Omental fat pad (tissue), 4 donors: ENCODE results near the gene TMEM221. TPM values are rescaled to one million over a fixed set of nuclear protein-coding genes. Genes with fewer than 3 reads are reported as not detected.

Experiments used
- ATAC-seq: fragments of 150-250 bp; one replicate; pipeline ENCODE4 v1.9.1; 2016; ENCODE audit warnings: mild to moderate bottlenecking, moderate library complexity; ENCODE audit not compliant: low FRiP score
- DNase-seq: peaks from one replicate; pipeline ENCODE4 v3.0.0-alpha.2; 2019; ENCODE audit warnings: low spot score
- total RNA-seq, 4 donors: library from RNA; depleted of rRNA; stranded (reverse); fragments of >200 nt; gene quantifications; one replicate each; pipeline ENCODE4 v1.1.0, GENCODE V29; 2016
- TF ChIP-seq, protein P1 (sequence below), 3 donors: fragments of 450-650 bp; IDR thresholded peaks; one replicate each; pipeline ENCODE4 v1.5.1; 2016 to 2017; ENCODE audit warnings: antibody characterized with exemption in 3 of 3, mild to moderate bottlenecking in 3 of 3, moderate library complexity in 2 of 3

Gene TMEM221
- total RNA-seq, 4 donors from 2014 or later: 0.38 to 1.9 (median 0.46) TPM; not detected in 1

DNA sequence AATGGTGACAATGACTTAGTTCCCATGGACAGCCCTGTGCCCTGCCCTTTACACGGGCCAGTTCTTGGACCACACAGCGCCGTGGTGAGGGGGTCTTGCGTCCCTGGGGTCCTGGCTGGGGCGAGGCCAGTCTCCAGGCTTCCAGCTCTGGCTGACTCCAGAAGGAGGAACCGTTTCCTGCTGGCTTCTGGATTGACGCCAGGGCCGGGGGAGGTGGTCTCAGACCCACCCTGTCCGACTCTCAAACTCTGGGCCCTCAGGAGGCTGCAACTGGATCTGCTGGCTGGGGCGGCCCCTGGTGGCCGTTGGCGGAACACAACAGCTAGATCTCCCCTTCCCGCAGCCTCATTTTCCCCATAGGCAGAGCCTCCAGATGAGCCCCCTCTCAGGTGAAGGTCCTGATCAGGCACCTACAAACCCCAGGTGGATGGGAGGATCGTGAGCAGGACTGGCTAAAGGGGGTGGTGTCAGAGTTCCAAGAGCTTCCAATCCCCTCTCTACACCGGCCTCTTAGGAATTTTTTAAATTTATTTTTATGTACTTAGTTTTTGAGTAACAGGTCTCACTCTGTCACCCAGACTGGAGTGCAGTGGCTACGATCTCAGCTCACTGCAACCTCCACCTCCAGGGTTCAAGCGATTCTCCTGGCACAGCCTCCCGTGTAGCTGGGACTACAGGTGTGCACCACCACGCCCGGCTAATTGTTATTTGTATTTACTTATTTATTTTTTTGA lies 62.4 kb downstream of the TMEM221 start:
- ATAC-seq (no peak), DNase-seq (peak; percentile 70)
- TF ChIP-seq, protein P1, sequence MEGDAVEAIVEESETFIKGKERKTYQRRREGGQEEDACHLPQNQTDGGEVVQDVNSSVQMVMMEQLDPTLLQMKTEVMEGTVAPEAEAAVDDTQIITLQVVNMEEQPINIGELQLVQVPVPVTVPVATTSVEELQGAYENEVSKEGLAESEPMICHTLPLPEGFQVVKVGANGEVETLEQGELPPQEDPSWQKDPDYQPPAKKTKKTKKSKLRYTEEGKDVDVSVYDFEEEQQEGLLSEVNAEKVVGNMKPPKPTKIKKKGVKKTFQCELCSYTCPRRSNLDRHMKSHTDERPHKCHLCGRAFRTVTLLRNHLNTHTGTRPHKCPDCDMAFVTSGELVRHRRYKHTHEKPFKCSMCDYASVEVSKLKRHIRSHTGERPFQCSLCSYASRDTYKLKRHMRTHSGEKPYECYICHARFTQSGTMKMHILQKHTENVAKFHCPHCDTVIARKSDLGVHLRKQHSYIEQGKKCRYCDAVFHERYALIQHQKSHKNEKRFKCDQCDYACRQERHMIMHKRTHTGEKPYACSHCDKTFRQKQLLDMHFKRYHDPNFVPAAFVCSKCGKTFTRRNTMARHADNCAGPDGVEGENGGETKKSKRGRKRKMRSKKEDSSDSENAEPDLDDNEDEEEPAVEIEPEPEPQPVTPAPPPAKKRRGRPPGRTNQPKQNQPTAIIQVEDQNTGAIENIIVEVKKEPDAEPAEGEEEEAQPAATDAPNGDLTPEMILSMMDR (IDR thresholded peaks at IDR 0.05): peak in 1 of 3 donors; percentile 29

Other genes starting within 250 kb of the TMEM221 start
- 10 to 100 TPM; 14.5 to 22.3 (median 20.7) TPM for gene USE1, start 233.3 kb downstream of the TMEM221 start, total RNA-seq
- gene OCEL1, start 222.4 kb downstream of the TMEM221 start, total RNA-seq: 10 to 100 TPM in 1 of 4 donors, 1 to 10 TPM in 3; 6.7 to 17.7 (median 9.3) TPM
- gene NR2F6, start 202.7 kb downstream of the TMEM221 start, total RNA-seq: 10 to 100 TPM; 16.9 to 45.4 (median 29.8) TPM
- 10 to 100 TPM in 1 of 4 donors, 1 to 10 TPM in 3; 2.4 to 43.3 (median 5.8) TPM for gene USHBP1, start 183.9 kb downstream of the TMEM221 start, total RNA-seq
- gene BABAM1, start 181.2 kb downstream of the TMEM221 start, total RNA-seq: 10 to 100 TPM; 46.0 to 62.1 (median 59.1) TPM
- under 1 TPM; 0.47 to 0.82 (median 0.52) TPM for gene ANKLE1, start 166.8 kb downstream of the TMEM221 start, total RNA-seq
- 10 to 100 TPM in 2 of 4 donors, 1 to 10 TPM in 2; 6.1 to 13.2 (median 11.1) TPM for gene ABHD8, start 145.2 kb downstream of the TMEM221 start, total RNA-seq
- gene MRPL34, start 142.8 kb downstream of the TMEM221 start, total RNA-seq: 100 to 1,000 TPM in 3 of 4 donors, 10 to 100 TPM in 1; 87.9 to 134 (median 119) TPM
- gene DDA1, start 139.1 kb downstream of the TMEM221 start, total RNA-seq: 10 to 100 TPM in 3 of 4 donors, 1 to 10 TPM in 1; 4.6 to 44.4 (median 23.8) TPM
- 1 to 10 TPM; 5.5 to 6.1 (median 5.8) TPM for gene ANO8, start 113.8 kb downstream of the TMEM221 start, total RNA-seq
- gene GTPBP3, start 111.1 kb downstream of the TMEM221 start, total RNA-seq: 10 to 100 TPM in 2 of 4 donors, 1 to 10 TPM in 2; 7.2 to 36.4 (median 12.0) TPM
- gene PLVAP, start 71.3 kb downstream of the TMEM221 start, total RNA-seq: 100 to 1,000 TPM in 2 of 4 donors, 10 to 100 TPM in 2; 39.7 to 139 (median 114) TPM
- gene CCDC194, start 54.5 kb downstream of the TMEM221 start, total RNA-seq: 1 to 10 TPM in 1 of 4 donors, under 1 TPM in 1, not detected in 2; 0.93 to 1.7 TPM
- 100 to 1,000 TPM; 126 to 368 (median 146) TPM for gene BST2, start 43.0 kb downstream of the TMEM221 start, total RNA-seq
- 10 to 100 TPM; 34.1 to 65.0 (median 45.9) TPM for gene MVB12A, start 28.6 kb downstream of the TMEM221 start, total RNA-seq
- not detected for gene NXNL1, start 12.3 kb upstream of the TMEM221 start, total RNA-seq
- gene SLC27A1, start 21.9 kb upstream of the TMEM221 start, total RNA-seq: 10 to 100 TPM; 26.6 to 52.8 (median 40.4) TPM
- gene PGLS, start 63.0 kb upstream of the TMEM221 start, total RNA-seq: 10 to 100 TPM; 57.8 to 92.5 (median 69.0) TPM
- 100 to 1,000 TPM in 3 of 4 donors, 10 to 100 TPM in 1; 70.0 to 141 (median 115) TPM for gene COLGALT1, start 107.0 kb upstream of the TMEM221 start, total RNA-seq
- under 1 TPM; 0.09 to 0.24 (median 0.14) TPM for gene UNC13A, start 239.7 kb upstream of the TMEM221 start, total RNA-seq